ENCODE measurements around the gene INPP4B. TPM values are rescaled to one million over a fixed set of nuclear protein-coding genes. Genes with fewer than 3 reads are reported as not detected.

The INPP4B gene
- total RNA-seq, 1 experiment from 2014 or later: 0.07 TPM

DNA sequence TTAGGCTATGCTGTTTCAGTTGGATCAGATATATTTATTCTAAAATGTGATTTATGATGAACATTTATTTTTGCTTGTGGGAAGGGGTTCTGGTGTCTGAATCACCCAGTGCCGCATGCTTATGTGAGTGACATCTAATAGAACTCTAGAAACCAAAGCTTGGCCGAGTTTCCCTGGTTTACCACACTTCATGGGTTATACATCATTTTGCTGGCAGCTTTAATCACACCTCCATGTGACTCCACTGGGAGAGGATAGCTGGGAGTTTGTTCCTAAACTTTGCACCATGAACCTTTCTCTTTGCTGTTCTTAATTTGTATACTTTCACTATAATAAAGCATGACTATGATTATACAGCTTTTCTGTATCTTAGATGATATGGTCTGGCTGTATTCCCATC lies 382.9 kb downstream of the INPP4B start:
- H2BK20ac ChIP-seq (ENCODE audit: low read depth, low read length, poor library complexity, severe bottlenecking): no peak overlapping the region
- H3K4me2 ChIP-seq (ENCODE audit: insufficient read depth, insufficient read length, low read length): no peak overlapping the region
- no CpG with 5 or more reads among the region's 2 CpGs for WGBS (ENCODE audit: extremely low coverage, insufficient read length, low lambda C conversion rate)
- no peak overlapping the region for H3K27ac Mint-ChIP-seq
- no peaks in the 10 kb centered on the region for H4K20me1 ChIP-seq (ENCODE audit: control insufficient read depth, insufficient read depth, insufficient read length)
- no peaks in the 10 kb centered on the region; a peak in 1 of 4 replicates for H3K4me1 Mint-ChIP-seq
- no peak overlapping the region for H2AFZ ChIP-seq (ENCODE audit: low read length)
- no peak overlapping the region for H2BK120ac ChIP-seq (ENCODE audit: low read depth, low read length, poor library complexity, severe bottlenecking)
- H4K8ac ChIP-seq (replicated peaks; ENCODE audit: insufficient read length, low read depth, low read length): no peak overlapping the region
- no peak overlapping the region for H3K23ac ChIP-seq (ENCODE audit: insufficient read length, low read depth, low read length)
- H3K27ac ChIP-seq (ENCODE audit: insufficient read length, low read depth, low read length): no peak overlapping the region
- no peaks in the 10 kb centered on the region for H3K27me3 ChIP-seq (ENCODE audit: insufficient read depth, low read length)
- TF ChIP-seq, protein P1, sequence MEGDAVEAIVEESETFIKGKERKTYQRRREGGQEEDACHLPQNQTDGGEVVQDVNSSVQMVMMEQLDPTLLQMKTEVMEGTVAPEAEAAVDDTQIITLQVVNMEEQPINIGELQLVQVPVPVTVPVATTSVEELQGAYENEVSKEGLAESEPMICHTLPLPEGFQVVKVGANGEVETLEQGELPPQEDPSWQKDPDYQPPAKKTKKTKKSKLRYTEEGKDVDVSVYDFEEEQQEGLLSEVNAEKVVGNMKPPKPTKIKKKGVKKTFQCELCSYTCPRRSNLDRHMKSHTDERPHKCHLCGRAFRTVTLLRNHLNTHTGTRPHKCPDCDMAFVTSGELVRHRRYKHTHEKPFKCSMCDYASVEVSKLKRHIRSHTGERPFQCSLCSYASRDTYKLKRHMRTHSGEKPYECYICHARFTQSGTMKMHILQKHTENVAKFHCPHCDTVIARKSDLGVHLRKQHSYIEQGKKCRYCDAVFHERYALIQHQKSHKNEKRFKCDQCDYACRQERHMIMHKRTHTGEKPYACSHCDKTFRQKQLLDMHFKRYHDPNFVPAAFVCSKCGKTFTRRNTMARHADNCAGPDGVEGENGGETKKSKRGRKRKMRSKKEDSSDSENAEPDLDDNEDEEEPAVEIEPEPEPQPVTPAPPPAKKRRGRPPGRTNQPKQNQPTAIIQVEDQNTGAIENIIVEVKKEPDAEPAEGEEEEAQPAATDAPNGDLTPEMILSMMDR (conservative IDR thresholded peaks at IDR 0.05): no peak
- no peak overlapping the region for H2BK5ac ChIP-seq (ENCODE audit: insufficient read length, low read length)
- no peak for DNase-seq
- no peak overlapping the region for H3K4ac ChIP-seq (ENCODE audit: low read depth, low read length)
- no peak overlapping the region for H3K56ac ChIP-seq (ENCODE audit: insufficient read length, low read depth, low read length)
- no peaks in the 10 kb centered on the region for H3K23me2 ChIP-seq (ENCODE audit: insufficient read length, low read depth, low read length, poor library complexity, severe bottlenecking)
- no peaks in the 10 kb centered on the region for H3K9me3 Mint-ChIP-seq
- no peaks in the 10 kb centered on the region for H3K4me1 ChIP-seq (ENCODE audit: insufficient read depth, low read length)
- H3K79me1 ChIP-seq (ENCODE audit: insufficient read depth, low read depth, low read length, poor library complexity, severe bottlenecking): no peaks in the 10 kb centered on the region
- H4K5ac ChIP-seq (ENCODE audit: insufficient read length, low read depth, low read length): no peak overlapping the region
- H3K4me3 Mint-ChIP-seq: no peak overlapping the region
- H4K91ac ChIP-seq (ENCODE audit: insufficient read length, low read depth, low read length): no peak overlapping the region
- no peak overlapping the region for H2BK15ac ChIP-seq (ENCODE audit: low read depth, low read length)
- H3K14ac ChIP-seq (ENCODE audit: insufficient read depth, low read length): no peak overlapping the region
- no peak overlapping the region for H2BK12ac ChIP-seq (ENCODE audit: insufficient read length, low read depth, low read length)
- H3K18ac ChIP-seq (ENCODE audit: insufficient read length, low read depth, low read length): no peak overlapping the region
- no peak overlapping the region for H3T11ph ChIP-seq (ENCODE audit: low read length)
- no peak overlapping the region for H3K9ac ChIP-seq (ENCODE audit: extremely low read depth, insufficient read length, low read length)
- H3K9me3 ChIP-seq (ENCODE audit: control insufficient read depth, low read depth, low read length): no peaks in the 10 kb centered on the region
- H3K36me3 Mint-ChIP-seq (ENCODE audit: insufficient read depth in 1 of 3, low read depth in 3 of 3): no peaks in the 10 kb centered on the region
- no peaks in the 10 kb centered on the region for H3K79me2 ChIP-seq (ENCODE audit: insufficient read depth, low read length)
- no peak overlapping the region for H2AK5ac ChIP-seq (ENCODE audit: insufficient read length, low read length)
- H3K27me3 Mint-ChIP-seq (ENCODE audit: low read depth): no peaks in the 10 kb centered on the region; the same call in 1 of the 2 replicates

All from H9 (cell line).